HCT116 (cell line): Measurements from ENCODE around the gene CALN1. TPM values are rescaled to one million over a fixed set of nuclear protein-coding genes. Genes with fewer than 3 reads are reported as not detected.

Source experiments
- ATAC-seq: fragments of 200-7000 bp; cut with Tn5 transposase; 2 replicates; pipeline ENCODE4 v1.9.1; 2020; ENCODE audit warnings: mild to moderate bottlenecking, moderate library complexity
- BruUV-seq: library from RNA; stranded (reverse); fragments of 400-500 nt; replicated peaks from 2 replicates; lab custom pipeline; 2021; lab: Mats Ljungman, UMichigan
- CTCF ChIA-PET: fragments of 300-600 bp; sonication (Branson Sonifier 250); formaldehyde crosslinking; loops from one replicate; lab custom pipeline; 2021; ENCODE audit warnings: antibody characterized with exemption; lab: Charles Lee
- POLR2A ChIA-PET: fragments of 300-600, 350-600 bp; sonication (Branson Sonifier 250); formaldehyde crosslinking; loops from one replicate; lab custom pipeline; 2021; ENCODE audit warnings: antibody characterized with exemption; lab: Charles Lee
- RAD21 ChIA-PET, 2 experiments: fragments of 300-600 bp; sonication (Branson Sonifier 250); formaldehyde crosslinking; loops; one replicate each; lab custom pipeline; 2023; ENCODE audit warnings: low total read pairs in 2 of 2; ENCODE audit not compliant: uncharacterized antibody in 2 of 2, unreplicated experiment in 2 of 2, low non-redundant PET in 1 of 2; lab: Charles Lee
- DNase-seq: peaks from one replicate; pipeline ENCODE4 v3.0.0-alpha.2; 2010; ENCODE audit warnings: low read depth, low spot score
- H2AFZ ChIP-seq: fragments of 200-600 bp; shearing (Covaris generic), sonication (generic); 2 replicates; pipeline ENCODE4 v1.6.1; 2017; ENCODE audit warnings: low read depth, mixed run types, mixed read lengths, antibody characterized with exemption, low read length; ENCODE audit not compliant: poor library complexity, severe bottlenecking
- H3K27ac ChIP-seq: 2 replicates; pipeline ENCODE4 v1.5.1; 2012; ENCODE audit warnings: low read depth, low read length
- H3K27me3 ChIP-seq: fragments of 200-600 bp; sonication (generic); 2 replicates; pipeline ENCODE4 v1.6.1; 2016; ENCODE audit warnings: mixed run types, low read length, mixed read lengths; ENCODE audit not compliant: insufficient read depth
- H3K36me3 ChIP-seq, 2 experiments: fragments of 200-500 bp in 1 of 2; fragments of 200-600 bp in 1 of 2; sonication (Bioruptor generic) in 1 of 2; sonication (generic) in 1 of 2; 2 replicates each; pipeline versions ENCODE4 v1.5.1 to v1.6.1; 2014 to 2016; ENCODE audit warnings: low read length in 2 of 2, inconsistent platforms in 1 of 2, mixed read lengths in 1 of 2, mixed run types in 1 of 2; ENCODE audit not compliant: insufficient read depth in 2 of 2, control insufficient read depth in 1 of 2
- H3K4me1 ChIP-seq, 2 experiments: fragments of 200-600 bp in 1 of 2; sonication (generic) in 1 of 2; 2 replicates each; pipeline versions ENCODE4 v1.5.1 to v1.6.1; 2012 to 2017; ENCODE audit warnings: low read length in 2 of 2, inconsistent platforms in 1 of 2, mild to moderate bottlenecking in 1 of 2, mixed read lengths in 1 of 2, mixed run types in 1 of 2, moderate library complexity in 1 of 2; ENCODE audit not compliant: insufficient read depth in 2 of 2, control insufficient read depth in 1 of 2
- H3K4me2 ChIP-seq: fragments of 200-600 bp; sonication (generic); 2 replicates; pipeline ENCODE4 v1.6.1; 2017; ENCODE audit warnings: mixed run types, low read length, mixed read lengths
- H3K4me3 ChIP-seq, 2 experiments: fragments of 200-600 bp in 1 of 2; sonication (generic) in 1 of 2; replicated peaks in 1 of 2; 2 replicates each; pipeline ENCODE4 v1.5.1; 2011 to 2016; ENCODE audit warnings: low read length in 2 of 2, control low read depth in 1 of 2, low read depth in 1 of 2, mild to moderate bottlenecking in 1 of 2, mixed read lengths in 1 of 2, mixed run types in 1 of 2
- H3K79me2 ChIP-seq: fragments of 200-600 bp; sonication (generic); 2 replicates; pipeline ENCODE4 v1.6.1; 2017; ENCODE audit warnings: mild to moderate bottlenecking, mixed run types, low read length, moderate library complexity, mixed read lengths; ENCODE audit not compliant: insufficient read depth
- H3K9ac ChIP-seq: fragments of 200-600 bp; sonication (generic); 2 replicates; pipeline ENCODE4 v1.6.1; 2016; ENCODE audit warnings: low read length, mixed read lengths
- H3K9me2 ChIP-seq: fragments of 200-600 bp; sonication (generic), shearing (Covaris generic); 2 replicates; pipeline ENCODE4 v1.6.1; 2017; ENCODE audit warnings: mixed run types, mild to moderate bottlenecking, moderate library complexity; ENCODE audit not compliant: insufficient read depth
- H3K9me3 ChIP-seq, 2 experiments: fragments of 200-500 bp in 1 of 2; fragments of 200-600 bp in 1 of 2; sonication (Bioruptor generic) in 1 of 2; sonication (generic) in 1 of 2; 2 replicates each; pipeline ENCODE4 v1.6.1; 2014 to 2017; ENCODE audit warnings: low read length in 2 of 2, mixed read lengths in 2 of 2, inconsistent platforms in 1 of 2, low read depth in 1 of 2, mild to moderate bottlenecking in 1 of 2, mixed run types in 1 of 2, moderate library complexity in 1 of 2; ENCODE audit not compliant: control insufficient read depth in 1 of 2, insufficient read depth in 1 of 2
- H4K20me1 ChIP-seq: fragments of 200-600 bp; sonication (generic), shearing (Covaris generic); 2 replicates; pipeline ENCODE4 v1.6.1; 2017; ENCODE audit warnings: mixed run types, mild to moderate bottlenecking, moderate library complexity; ENCODE audit not compliant: insufficient read depth
- CEBPB ChIP-seq: IDR thresholded peaks from 2 replicates; pipeline ENCODE4 v1.6.1; 2012; ENCODE audit warnings: low read depth
- EGR1 ChIP-seq: IDR thresholded peaks from 2 replicates; pipeline ENCODE4 v1.6.1; 2012; ENCODE audit warnings: low read depth
- ELF1 ChIP-seq: IDR thresholded peaks from 2 replicates; pipeline ENCODE4 v1.6.1; 2012; ENCODE audit warnings: low read depth, borderline replicate concordance
- EZH2 ChIP-seq: fragments of 200-600 bp; sonication (generic); IDR thresholded peaks from 2 replicates; pipeline ENCODE4 v1.6.1; 2017; ENCODE audit warnings: antibody characterized with exemption, mixed run types
- EZH2phosphoT487 ChIP-seq: fragments of 200-600 bp; IDR thresholded peaks from 2 replicates; pipeline ENCODE4 v1.6.1; 2018; ENCODE audit warnings: antibody characterized with exemption, borderline replicate concordance
- FOSL1 ChIP-seq: IDR thresholded peaks from 2 replicates; pipeline ENCODE4 v1.6.1; 2012; ENCODE audit warnings: low read depth
- JUND ChIP-seq: IDR thresholded peaks from 2 replicates; pipeline ENCODE4 v1.6.1; 2012
- MAX ChIP-seq: IDR thresholded peaks from 2 replicates; pipeline ENCODE4 v1.6.1; 2012
- POLR2AphosphoS5 ChIP-seq: IDR thresholded peaks from 2 replicates; pipeline ENCODE4 v1.6.1; 2011; ENCODE audit warnings: mild to moderate bottlenecking, low read depth, low read length, moderate library complexity
- RAD21 ChIP-seq: IDR thresholded peaks from 2 replicates; pipeline ENCODE4 v1.6.1; 2012; ENCODE audit warnings: low read depth, mild to moderate bottlenecking
- REST ChIP-seq: IDR thresholded peaks from 2 replicates; pipeline ENCODE4 v1.6.1; 2012; ENCODE audit warnings: low read depth
- SIN3A ChIP-seq: IDR thresholded peaks from 2 replicates; pipeline ENCODE4 v1.6.1; 2012; ENCODE audit warnings: low read depth
- SP1 ChIP-seq: IDR thresholded peaks from 2 replicates; pipeline ENCODE4 v1.6.1; 2012; ENCODE audit warnings: low read depth
- SRF ChIP-seq: IDR thresholded peaks from 2 replicates; pipeline ENCODE4 v1.6.1; 2012; ENCODE audit warnings: low read depth
- ZNF274 ChIP-seq: fragments of 200-500 bp; sonication (Bioruptor generic); IDR thresholded peaks from 2 replicates; pipeline ENCODE4 v1.6.1; 2014; ENCODE audit warnings: mild to moderate bottlenecking, low read depth, low read length, inconsistent platforms
- intact Hi-C: fragments of 100-400 bp; cut with micrococcal nuclease; formaldehyde crosslinking; loops from 2 replicates; pipeline ENCODE4 v1.10.0; 2022
- total RNA-seq: library from RNA; stranded (reverse); gene quantifications from one replicate; pipeline ENCODE4 v1.2.1, GENCODE V29; 2021; ENCODE audit not compliant: unreplicated experiment
- TF ChIP-seq, protein P1 (sequence below), 3 experiments: fragments of 200-600 bp in 1 of 3; sonication (generic) in 1 of 3; IDR thresholded peaks in 2 of 3; conservative IDR thresholded peaks in 1 of 3; 2 replicates each; pipeline ENCODE4 v1.5.1; 2012 to 2017; ENCODE audit warnings: low read depth in 2 of 3, low read length in 2 of 3, antibody characterized with exemption in 1 of 3, borderline replicate concordance in 1 of 3, control low read depth in 1 of 3, mild to moderate bottlenecking in 1 of 3, mixed read lengths in 1 of 3, mixed run types in 1 of 3, moderate library complexity in 1 of 3; ENCODE audit not compliant: insufficient read depth in 1 of 3

The CALN1 gene
- total RNA-seq, 1 experiment from 2014 or later = 0.17 TPM

GRCh38 chr7:72416846-72417245, 4.7 kb upstream of the CALN1 start:
- H4K20me1 ChIP-seq = no peaks in the 10 kb centered on the region
- H3K4me3 ChIP-seq = no peak overlapping the region
- no peaks in the 10 kb centered on the region for H3K9me2 ChIP-seq
- no peaks in the 10 kb centered on the region for H3K36me3 ChIP-seq
- H3K9me3 ChIP-seq = no peaks in the 10 kb centered on the region
- 0 out of 2 replicates have a peak, but pooled peaks cover 2% of the 10 kb centered on the region for H3K27me3 ChIP-seq
- no peak overlapping the region for H3K4me2 ChIP-seq
- TF ChIP-seq ZNF274 (no peak), SIN3A (no peak), SP1 (no peak), SRF (no peak), JUND (no peak), POLR2AphosphoS5 (no peak), RAD21 (no peak), REST (no peak), ELF1 (no peak), EZH2phosphoT487 (no peak), FOSL1 (no peak), EGR1 (no peak), CEBPB (no peak), MAX (no peak), EZH2 (no peak)
- TF ChIP-seq, protein P1, sequence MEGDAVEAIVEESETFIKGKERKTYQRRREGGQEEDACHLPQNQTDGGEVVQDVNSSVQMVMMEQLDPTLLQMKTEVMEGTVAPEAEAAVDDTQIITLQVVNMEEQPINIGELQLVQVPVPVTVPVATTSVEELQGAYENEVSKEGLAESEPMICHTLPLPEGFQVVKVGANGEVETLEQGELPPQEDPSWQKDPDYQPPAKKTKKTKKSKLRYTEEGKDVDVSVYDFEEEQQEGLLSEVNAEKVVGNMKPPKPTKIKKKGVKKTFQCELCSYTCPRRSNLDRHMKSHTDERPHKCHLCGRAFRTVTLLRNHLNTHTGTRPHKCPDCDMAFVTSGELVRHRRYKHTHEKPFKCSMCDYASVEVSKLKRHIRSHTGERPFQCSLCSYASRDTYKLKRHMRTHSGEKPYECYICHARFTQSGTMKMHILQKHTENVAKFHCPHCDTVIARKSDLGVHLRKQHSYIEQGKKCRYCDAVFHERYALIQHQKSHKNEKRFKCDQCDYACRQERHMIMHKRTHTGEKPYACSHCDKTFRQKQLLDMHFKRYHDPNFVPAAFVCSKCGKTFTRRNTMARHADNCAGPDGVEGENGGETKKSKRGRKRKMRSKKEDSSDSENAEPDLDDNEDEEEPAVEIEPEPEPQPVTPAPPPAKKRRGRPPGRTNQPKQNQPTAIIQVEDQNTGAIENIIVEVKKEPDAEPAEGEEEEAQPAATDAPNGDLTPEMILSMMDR (IDR thresholded peaks at IDR 0.05 in 2 of 3, conservative IDR thresholded peaks at IDR 0.05 in 1 of 3; ENCODE audit: borderline replicate concordance in 1 of 3, insufficient read depth in 1 of 3, low read depth in 2 of 3, low read length in 2 of 3) = no peak
- no peak overlapping the region for H2AFZ ChIP-seq
- DNase-seq = no peak
- ATAC-seq = no peak
- intact Hi-C loops = no loop called here
- BruUV-seq = no TSS peak
- ChIA-PET CTCF (no interaction called here), POLR2A (no interaction called here), RAD21 (no interaction called here)
- no peaks in the 10 kb centered on the region for H3K79me2 ChIP-seq
- H3K27ac ChIP-seq = no peak overlapping the region
- H3K9ac ChIP-seq = no peak overlapping the region
- no peaks in the 10 kb centered on the region for H3K4me1 ChIP-seq
